Loucy (cell line): ENCODE measurements around the gene ROBO1.

ENCODE experiments used
- EZH2phosphoT487 ChIP-seq: fragments of 200-600 bp; IDR thresholded peaks from 2 replicates; pipeline ENCODE4 v1.6.1; 2018; ENCODE audit warnings: antibody characterized with exemption, mild to moderate bottlenecking, moderate library complexity, borderline replicate concordance
- TF ChIP-seq, protein P1 (sequence below): fragments of 200-600 bp; sonication (generic); conservative IDR thresholded peaks from 2 replicates; pipeline ENCODE4 v1.5.1; 2014; ENCODE audit warnings: mild to moderate bottlenecking, antibody characterized with exemption, low read length

DNA sequence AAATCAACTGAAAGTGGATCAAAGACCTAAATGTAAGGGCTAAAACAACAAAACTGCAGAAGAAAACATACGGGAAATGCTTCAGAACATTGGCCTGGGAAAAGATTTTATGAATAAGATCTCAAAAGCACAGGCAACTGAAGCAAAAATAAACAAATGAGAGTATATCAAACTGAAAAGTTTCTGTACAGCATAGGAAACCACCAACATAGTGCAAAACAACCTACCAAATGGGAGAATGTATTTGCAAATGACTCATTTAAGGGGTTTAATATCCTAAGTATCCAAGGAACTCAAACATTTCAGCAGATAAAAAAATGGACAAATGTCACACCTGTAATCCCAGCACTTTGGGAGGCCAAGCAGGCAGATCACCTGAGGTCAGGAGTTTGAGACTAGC lies 489.1 kb downstream of the ROBO1 start:
- TF ChIP-seq, protein P1, sequence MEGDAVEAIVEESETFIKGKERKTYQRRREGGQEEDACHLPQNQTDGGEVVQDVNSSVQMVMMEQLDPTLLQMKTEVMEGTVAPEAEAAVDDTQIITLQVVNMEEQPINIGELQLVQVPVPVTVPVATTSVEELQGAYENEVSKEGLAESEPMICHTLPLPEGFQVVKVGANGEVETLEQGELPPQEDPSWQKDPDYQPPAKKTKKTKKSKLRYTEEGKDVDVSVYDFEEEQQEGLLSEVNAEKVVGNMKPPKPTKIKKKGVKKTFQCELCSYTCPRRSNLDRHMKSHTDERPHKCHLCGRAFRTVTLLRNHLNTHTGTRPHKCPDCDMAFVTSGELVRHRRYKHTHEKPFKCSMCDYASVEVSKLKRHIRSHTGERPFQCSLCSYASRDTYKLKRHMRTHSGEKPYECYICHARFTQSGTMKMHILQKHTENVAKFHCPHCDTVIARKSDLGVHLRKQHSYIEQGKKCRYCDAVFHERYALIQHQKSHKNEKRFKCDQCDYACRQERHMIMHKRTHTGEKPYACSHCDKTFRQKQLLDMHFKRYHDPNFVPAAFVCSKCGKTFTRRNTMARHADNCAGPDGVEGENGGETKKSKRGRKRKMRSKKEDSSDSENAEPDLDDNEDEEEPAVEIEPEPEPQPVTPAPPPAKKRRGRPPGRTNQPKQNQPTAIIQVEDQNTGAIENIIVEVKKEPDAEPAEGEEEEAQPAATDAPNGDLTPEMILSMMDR: no peak
- no peak for TF ChIP-seq EZH2phosphoT487
